Right lobe of liver (tissue), 6 donors: ENCODE results near the gene NFE2L3. TPM values are rescaled to one million over a fixed set of nuclear protein-coding genes. Genes with fewer than 3 reads are reported as not detected.
A peak's percentile ranks its signal among the peaks of the same experiment; 100 is the strongest.

Experiments
- ATAC-seq, 4 donors: fragments of 200-7000 bp; cut with Tn5 transposase; one replicate each; pipeline ENCODE4 v1.9.1; 2020; ENCODE audit warnings: mild to moderate bottlenecking in 4 of 4, moderate library complexity in 4 of 4
- DNase-seq, 3 donors: peaks; one replicate each; pipeline ENCODE4 v3.0.0-alpha.2; 2020
- H3K27ac ChIP-seq, 3 donors: fragments of 200-600 bp; one replicate each; pipeline ENCODE4 v1.8.0; 2022
- H3K27me3 ChIP-seq, 2 donors: fragments of 200-600 bp; one replicate each; pipeline ENCODE4 v1.8.0; 2022
- H3K36me3 ChIP-seq, 4 donors: fragments of 200-600 bp; sonication (generic) in 1 of 4; one replicate each; pipeline versions ENCODE4 v1.5.1 to v1.8.0; 2017 to 2022; ENCODE audit warnings: control low read depth in 1 of 4
- H3K4me1 ChIP-seq, 4 donors: fragments of 200-600 bp; sonication (generic) in 1 of 4; one replicate each; pipeline versions ENCODE4 v1.5.1 to v1.8.0; 2017 to 2022; ENCODE audit warnings: control low read depth in 1 of 4
- H3K4me3 ChIP-seq, 3 donors: fragments of 200-600 bp; one replicate each; pipeline ENCODE4 v1.8.0; 2022
- H3K9me3 ChIP-seq, 4 donors: fragments of 200-600 bp; sonication (generic) in 1 of 4; one replicate each; pipeline versions ENCODE4 v1.5.1 to v1.8.0; 2017 to 2022; ENCODE audit warnings: control low read depth in 1 of 4
- CTCF ChIP-seq, 4 donors: fragments of 200-600 bp in 3 of 4; fragments of 450-650 bp in 1 of 4; IDR thresholded peaks; one replicate each; pipeline versions ENCODE4 v1.5.1 to v1.8.0; 2016 to 2022; ENCODE audit warnings: antibody characterized with exemption in 4 of 4, mild to moderate bottlenecking in 2 of 4
- POLR2A ChIP-seq: fragments of 450-650 bp; IDR thresholded peaks from one replicate; pipeline ENCODE4 v1.6.1; 2017; ENCODE audit warnings: antibody characterized with exemption, mild to moderate bottlenecking
- WGBS: methylation state at CpG from one replicate; pipeline ENCODE4 v1.1.6; 2018; ENCODE audit warnings: low coverage, low lambda C conversion rate; ENCODE audit not compliant: insufficient coverage; ENCODE audit errors: missing lambda C conversion rate; 5-methylcytosine and 5-hydroxymethylcytosine counted together
- intact Hi-C, 2 donors: fragments of 100-400 bp; cut with DNase I; formaldehyde crosslinking; loops; one replicate each; pipeline versions ENCODE4 v1.11.2 to v1.14.1; 2022
- total RNA-seq, 6 experiments: library from RNA; depleted of rRNA in 2 of 6; stranded (reverse); fragments of >200 nt in 2 of 6; fragmentation: NEBNext Ultra II Directional in 3 of 6; extraction: Animal tissue kit (Norgen Biotek cat#: 25700) in 3 of 6; gene quantifications; one replicate each; pipeline versions ENCODE4 v1.1.0 to v1.2.4, GENCODE V29; 2016 to 2023
- donor health status: DM: no; HTN: yes; CAD: no.
- donor health status: DM: no; HTN: no; CAD: no.
- donor health status: DM: no; HTN: no; CAD: no.
- donor health status: DM: no; HTN: yes; CAD: no.
- donor health status: DM: no; HTN: yes; CAD: no.

Gene NFE2L3
- total RNA-seq, 6 experiments from 2014 or later = 0.13 to 2.0 (median 0.54) TPM

- Histone ChIP-seq H3K27ac (no peak overlapping the region), H3K27me3 (no peaks in the 10 kb centered on the region), H3K4me3 (no peak overlapping the region), H3K4me1 (peaks cover 0 to 6% (median 0%) of the 10 kb centered on the region in 4 donors), H3K9me3 (no peaks in the 10 kb centered on the region), H3K36me3 (no peaks in the 10 kb centered on the region)
- ATAC-seq = peak; percentile 20 to 53 (median 32)
- intact Hi-C loops = no loop called here
- DNase-seq = no peak
- 48% methylated on average over 11 of the region's 15 CpGs for WGBS
- no peak for TF ChIP-seq POLR2A
- TF ChIP-seq CTCF (IDR thresholded peaks at IDR 0.05) = no peak
Measured at GRCh38 chr7:26153823-26154783, 2.1 kb downstream of the NFE2L3 start.

- intact Hi-C loops = no loop called here
- Histone ChIP-seq H3K27ac (no peak overlapping the region), H3K27me3 (no peaks in the 10 kb centered on the region), H3K9me3 (no peaks in the 10 kb centered on the region), H3K4me1 (peaks cover 0 to 6% (median 0%) of the 10 kb centered on the region in 4 donors), H3K4me3 (no peak overlapping the region), H3K36me3 (no peaks in the 10 kb centered on the region)
- TF ChIP-seq CTCF (IDR thresholded peaks at IDR 0.05) = no peak
- no peak for TF ChIP-seq POLR2A
- DNase-seq = no peak
- ATAC-seq = no peak
- WGBS = 55% methylated on average over 8 of the region's 8 CpGs
Measured at GRCh38 chr7:26155531-26156375, 3.8 kb downstream of the NFE2L3 start.

GRCh38 chr7:26156451-26157420, 4.7 kb downstream of the NFE2L3 start:
- DNase-seq = no peak
- Histone ChIP-seq H3K27me3 (no peaks in the 10 kb centered on the region), H3K4me1 (peaks cover 0 to 6% (median 0%) of the 10 kb centered on the region in 4 donors), H3K36me3 (no peaks in the 10 kb centered on the region), H3K27ac (no peak overlapping the region), H3K9me3 (no peaks in the 10 kb centered on the region), H3K4me3 (no peak overlapping the region)
- WGBS = 70% methylated on average over 18 of the region's 20 CpGs
- peak in 2 of 4 donors; percentile 44 to 76 for ATAC-seq
- no peak for TF ChIP-seq POLR2A
- no peak for TF ChIP-seq CTCF (IDR thresholded peaks at IDR 0.05)
- intact Hi-C loops = no loop called here
